Vagina (tissue), 2 donors: Measurements from ENCODE around the gene RBM26.

Experiments used
- POLR2A ChIP-seq, 2 donors: fragments of 450-650 bp; IDR thresholded peaks; one replicate each; pipeline ENCODE4 v1.6.1; 2017; ENCODE audit warnings: antibody characterized with exemption in 2 of 2, mild to moderate bottlenecking in 2 of 2, moderate library complexity in 2 of 2
- TF ChIP-seq, protein P1 (sequence below), 3 experiments: fragments of 450-650 bp in 2 of 3; fragments of 200-600 bp in 1 of 3; sonication (generic) in 1 of 3; IDR thresholded peaks; one replicate each; pipeline ENCODE4 v1.5.1; 2017 to 2019; ENCODE audit warnings: antibody characterized with exemption in 3 of 3, mild to moderate bottlenecking in 2 of 3, moderate library complexity in 2 of 3

- TF ChIP-seq POLR2A (IDR thresholded peaks at IDR 0.05) = no peak
- TF ChIP-seq, protein P1, sequence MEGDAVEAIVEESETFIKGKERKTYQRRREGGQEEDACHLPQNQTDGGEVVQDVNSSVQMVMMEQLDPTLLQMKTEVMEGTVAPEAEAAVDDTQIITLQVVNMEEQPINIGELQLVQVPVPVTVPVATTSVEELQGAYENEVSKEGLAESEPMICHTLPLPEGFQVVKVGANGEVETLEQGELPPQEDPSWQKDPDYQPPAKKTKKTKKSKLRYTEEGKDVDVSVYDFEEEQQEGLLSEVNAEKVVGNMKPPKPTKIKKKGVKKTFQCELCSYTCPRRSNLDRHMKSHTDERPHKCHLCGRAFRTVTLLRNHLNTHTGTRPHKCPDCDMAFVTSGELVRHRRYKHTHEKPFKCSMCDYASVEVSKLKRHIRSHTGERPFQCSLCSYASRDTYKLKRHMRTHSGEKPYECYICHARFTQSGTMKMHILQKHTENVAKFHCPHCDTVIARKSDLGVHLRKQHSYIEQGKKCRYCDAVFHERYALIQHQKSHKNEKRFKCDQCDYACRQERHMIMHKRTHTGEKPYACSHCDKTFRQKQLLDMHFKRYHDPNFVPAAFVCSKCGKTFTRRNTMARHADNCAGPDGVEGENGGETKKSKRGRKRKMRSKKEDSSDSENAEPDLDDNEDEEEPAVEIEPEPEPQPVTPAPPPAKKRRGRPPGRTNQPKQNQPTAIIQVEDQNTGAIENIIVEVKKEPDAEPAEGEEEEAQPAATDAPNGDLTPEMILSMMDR (IDR thresholded peaks at IDR 0.05) = no peak
Observed at GRCh38 chr13:79419365-79419764, 13.3 kb upstream of the RBM26 start.
